Stimulated activated CD4-positive, alpha-beta T cell treated with anti-CD3 and anti-CD28 coated beads, Interleukin-1b, Interleukin-23, amount 100 ng/mL, for 48 hours (primary cell): Measurements from ENCODE around the gene BARHL1.

ENCODE experiments used
- DNase-seq: peaks from one replicate; pipeline ENCODE4 v3.0.0-alpha.2; 2020

Gene BARHL1

DNA sequence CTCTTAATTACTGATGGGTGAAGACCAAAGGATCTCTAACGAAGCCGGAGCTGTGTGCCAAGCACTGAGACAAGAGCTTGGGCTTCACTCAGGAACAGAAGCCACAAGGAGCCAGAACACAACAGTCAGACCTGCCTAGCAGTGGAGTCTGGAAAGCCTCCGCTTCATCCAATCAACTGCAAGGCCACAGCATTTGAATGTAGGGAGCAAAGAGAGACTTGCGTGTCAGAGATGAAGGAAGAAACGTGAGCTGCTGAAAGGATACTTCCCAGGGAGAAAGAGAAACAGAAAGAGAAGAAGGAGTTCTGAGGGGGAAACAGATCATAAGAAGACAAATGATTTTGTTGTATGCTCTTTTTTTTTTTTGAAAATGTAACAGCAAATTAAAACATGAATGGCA is 43.9 kb downstream of the BARHL1 start:
- no peak for DNase-seq

DNA sequence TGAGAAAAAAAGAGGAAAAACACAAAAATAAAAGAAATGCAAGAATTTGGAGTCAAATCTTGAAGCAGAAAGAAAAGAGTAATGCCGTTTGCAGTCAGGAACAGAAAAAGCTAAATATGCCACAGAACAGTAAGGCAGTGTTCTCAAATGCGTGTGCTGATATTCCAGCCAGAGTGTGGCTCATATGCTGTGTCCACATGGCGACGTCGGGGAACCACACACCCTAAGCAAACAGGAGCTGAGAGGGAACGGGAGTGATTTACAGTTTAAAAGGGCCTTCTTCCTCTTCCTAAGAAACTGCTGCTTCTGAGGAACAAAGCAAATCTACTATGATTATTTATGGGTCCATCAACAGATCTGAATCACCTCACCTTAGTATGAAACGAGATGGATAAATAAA is 44.7 kb downstream of the BARHL1 start:
- DNase-seq = no peak

DNA sequence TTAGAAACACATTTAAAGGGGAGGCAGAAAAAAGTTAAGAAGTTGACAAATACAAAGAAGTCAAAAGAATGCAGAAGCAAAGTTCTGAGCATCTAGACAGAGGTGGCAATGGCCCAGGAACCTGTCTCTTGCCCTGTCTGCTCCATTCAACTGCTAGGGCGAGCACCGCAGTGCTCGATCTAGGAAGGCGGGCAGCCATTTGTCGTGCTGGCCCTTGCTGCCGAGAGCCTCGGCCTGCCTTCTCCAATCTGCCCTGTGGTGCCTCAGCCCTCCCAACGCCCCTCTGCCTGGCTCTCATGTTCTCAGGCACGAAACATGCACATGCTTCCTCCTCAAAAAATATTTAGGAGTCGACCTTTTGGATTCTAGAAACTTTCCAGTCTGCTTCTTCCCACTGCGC is 45.2 kb downstream of the BARHL1 start:
- DNase-seq = no peak

DNA sequence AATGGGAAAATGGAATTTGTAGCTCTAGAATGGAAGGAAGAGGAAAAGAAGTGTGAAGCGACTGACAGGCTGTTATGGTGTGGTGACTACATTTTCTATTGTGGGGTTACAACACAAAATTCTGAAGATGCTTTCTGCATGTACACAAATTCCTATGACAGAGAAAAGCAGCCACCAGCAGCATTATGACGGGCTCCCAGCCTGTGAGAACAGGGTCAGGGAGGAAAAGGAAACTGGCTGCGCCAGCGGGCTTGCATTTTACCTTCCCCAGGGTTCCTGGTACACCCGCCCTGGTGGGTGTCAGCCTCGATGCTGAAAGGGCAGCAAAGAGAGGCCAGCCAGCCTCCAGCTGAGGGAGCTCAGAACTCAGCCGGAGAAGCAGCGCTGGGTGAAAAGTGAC is 46.3 kb downstream of the BARHL1 start:
- DNase-seq = no peak

DNA sequence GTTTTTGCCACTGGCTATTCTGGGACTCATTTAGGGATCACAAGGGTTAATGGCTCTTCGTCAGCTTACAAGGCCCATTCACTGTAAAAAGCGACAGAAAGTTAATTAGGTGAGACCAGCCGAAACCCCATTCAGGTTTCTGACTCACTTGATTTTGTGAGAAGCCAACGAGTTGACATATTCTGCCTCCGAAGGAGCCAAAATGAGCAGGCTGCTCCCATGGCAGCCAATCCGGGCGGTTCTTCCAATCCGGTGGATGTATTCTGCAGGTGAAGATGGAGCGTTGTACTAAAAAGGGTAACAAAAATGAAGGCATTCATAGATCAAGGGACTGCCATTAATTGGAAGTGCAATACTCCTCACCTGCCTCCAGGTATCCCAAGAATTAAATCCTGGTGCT is 47.7 kb downstream of the BARHL1 start:
- no peak for DNase-seq

DNA sequence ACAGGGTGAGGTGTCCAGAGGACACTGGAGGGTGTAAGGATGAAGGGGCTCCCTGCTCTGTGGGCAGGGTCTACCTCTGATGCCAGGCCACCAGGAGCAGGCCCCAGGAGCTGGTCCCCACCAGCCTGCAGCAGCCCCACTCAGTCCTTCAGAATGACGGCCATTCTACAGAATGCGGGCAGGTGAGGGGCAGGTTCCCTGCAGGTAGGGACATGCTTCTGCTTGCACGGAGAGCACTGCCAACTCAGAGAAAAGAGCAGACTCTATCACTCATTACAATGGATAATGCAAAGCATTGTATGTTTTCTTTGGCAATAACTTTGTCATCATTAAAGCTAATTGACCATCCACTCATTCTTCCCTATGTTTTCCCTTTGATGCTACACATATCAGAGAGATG is 48.4 kb downstream of the BARHL1 start:
- DNase-seq = no peak

DNA sequence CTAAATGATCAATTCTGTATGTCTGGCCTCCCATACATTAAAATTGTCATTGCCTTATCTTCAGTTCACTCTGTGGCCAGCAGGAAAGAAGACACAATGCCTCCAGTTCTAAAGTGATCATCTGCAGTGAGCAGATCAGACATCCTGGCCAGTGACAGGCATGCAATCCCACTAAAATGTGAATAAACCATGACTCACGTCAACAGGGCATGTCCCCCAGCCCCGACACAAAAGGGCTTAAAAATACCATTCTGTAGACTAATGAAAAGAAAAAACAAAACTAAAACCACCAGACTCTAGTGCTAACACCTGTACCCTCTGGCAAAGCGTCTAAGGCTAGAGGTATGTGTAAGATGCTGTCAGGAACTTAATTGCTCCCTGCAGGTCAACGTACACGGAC is 48.9 kb downstream of the BARHL1 start:
- no peak for DNase-seq

DNA sequence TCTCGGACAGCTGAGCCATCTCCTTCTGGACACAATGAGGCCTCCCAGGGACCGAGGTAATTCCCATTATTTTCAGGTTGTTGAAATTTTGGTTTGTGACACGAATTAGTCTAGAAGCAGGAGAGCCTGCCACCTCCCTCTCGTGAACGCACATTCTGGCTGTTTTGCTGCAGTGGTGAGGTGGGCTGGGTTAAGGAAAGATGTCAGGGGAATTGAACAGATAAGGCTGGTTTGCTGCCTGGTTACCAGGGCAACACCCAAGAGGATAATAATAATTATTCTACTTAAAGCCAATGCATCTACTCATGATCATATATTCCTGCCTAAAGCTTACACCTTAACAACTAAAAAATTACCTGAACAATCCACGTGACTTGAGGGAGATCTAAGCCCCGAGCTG is 49.3 kb downstream of the BARHL1 start:
- DNase-seq = no peak

DNA sequence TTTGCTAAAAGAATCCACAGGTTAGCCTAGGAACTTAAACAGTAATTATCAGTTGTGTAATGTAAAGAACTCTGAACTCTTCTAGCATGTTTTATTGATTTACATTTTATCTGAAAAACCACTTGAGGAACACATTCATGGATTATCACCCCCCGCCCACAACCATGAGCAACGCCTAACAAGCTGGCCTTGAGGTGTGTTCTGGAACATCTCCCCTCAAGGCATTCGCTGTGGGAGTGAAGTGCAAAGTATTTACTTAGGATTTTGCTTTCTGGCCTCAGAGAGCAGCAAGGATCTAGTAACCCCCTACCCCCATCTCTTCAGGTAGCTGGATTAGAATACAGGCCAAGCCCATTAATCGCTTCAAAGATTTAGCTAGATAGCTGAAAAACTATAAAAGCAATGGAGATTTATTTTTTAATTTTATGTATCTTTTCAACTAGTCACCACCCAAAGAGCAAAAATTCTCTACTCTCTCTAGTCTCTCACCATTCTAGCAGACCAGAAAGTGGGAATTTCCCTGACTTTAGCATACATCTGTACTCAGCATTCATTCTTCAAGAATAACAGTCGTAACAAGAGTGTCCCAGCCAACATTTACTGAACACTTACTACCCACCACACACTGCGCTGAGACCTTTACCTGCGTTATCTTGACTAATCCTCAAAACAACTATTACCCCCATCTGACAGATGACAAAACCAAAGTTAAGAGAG is 50.2 kb downstream of the BARHL1 start:
- no peak for DNase-seq

DNA sequence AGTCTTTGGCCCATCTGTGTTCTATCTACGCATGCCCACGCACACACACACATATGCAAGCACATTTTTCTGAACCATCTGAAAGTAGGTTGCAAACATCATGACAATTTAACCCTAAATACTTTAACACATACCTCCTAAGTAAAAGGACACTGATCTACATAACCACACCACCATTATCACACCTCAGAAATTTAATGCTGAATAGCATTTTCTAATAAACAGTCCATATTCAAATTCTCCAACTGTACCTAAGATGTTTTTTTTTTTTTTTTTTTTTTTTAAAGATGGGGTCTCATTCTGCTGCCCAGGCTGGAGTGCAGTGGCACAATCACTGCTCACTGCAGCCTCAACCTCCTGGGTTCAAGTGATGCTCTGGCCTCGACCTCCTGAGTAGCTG is 51.9 kb downstream of the BARHL1 start:
- DNase-seq = no peak

DNA sequence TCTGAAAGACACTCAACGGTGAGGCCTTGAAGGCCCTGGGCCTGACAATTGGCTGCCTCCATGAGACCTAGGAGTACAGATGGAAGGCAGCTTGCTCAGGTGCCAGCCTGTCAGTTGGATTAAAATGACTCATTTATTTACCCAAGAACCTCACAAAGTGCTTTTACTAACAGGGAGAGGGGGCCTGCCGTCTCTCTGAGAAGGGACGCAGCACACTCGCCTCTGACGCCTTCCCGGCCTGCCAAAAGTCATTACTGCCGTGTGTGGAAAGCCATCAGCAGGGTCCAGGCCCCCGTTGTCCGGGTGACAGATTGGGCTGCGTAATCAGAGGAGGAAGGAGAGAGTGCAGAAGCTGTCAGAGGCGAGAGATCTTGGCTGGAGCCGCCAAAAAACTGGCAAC is 54.9 kb downstream of the BARHL1 start:
- DNase-seq = no peak

DNA sequence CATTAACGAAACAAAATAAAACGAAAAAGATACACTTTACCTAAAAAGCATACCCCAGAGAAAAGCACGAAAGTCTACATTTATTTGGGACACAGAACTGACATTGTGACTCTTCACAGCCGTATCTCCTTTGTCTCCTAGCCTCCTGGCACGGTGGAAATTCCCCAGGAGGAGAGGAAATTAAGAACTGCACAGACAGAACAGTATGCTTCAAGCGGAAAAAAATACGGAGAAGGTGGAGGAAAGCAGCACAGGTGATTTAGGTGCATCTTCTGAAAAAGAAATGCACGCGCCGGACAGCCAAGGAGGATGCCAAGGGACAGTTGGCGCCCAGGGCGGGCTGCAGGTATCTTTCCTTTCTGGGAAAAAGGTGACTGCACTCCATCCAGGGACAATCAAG is 55.4 kb downstream of the BARHL1 start:
- DNase-seq = no peak

DNA sequence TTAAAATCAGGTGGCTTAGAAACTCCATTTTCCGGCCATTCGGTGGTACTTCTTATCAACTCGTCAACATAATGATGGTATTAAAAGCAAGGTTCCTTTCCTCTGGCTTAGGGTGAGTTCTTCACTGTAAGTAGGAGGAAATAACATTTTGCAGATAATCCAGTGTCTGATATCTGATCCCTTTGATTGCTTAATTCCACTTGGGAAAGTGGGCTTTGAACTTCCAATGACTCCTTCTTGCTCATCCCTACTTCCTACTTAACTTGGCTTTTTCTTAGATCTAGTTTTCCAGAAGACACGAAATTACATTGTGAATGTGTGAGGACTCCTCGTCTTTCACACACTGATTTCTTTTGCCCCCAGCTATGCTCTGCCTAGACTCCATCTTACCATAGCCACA is 55.8 kb downstream of the BARHL1 start:
- DNase-seq = no peak

DNA sequence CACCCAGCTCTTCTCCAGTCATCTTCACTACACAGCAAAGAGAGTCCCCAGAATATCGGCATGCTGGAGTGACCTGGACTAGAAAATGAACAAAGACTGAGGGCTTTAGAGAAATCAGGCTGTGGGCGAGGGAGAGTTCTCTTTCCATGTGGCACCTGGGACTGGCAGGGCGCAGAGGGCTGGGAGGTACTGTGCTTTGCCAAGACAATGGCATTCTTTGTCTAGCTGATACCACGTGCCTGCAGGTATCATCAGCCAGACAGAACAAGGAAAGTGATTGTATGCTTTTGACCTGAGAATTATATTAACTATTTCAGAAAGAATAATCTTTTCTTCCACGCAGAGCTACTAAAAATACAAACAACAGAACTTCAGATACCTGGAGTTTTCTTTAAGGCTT is 56.9 kb downstream of the BARHL1 start:
- DNase-seq = no peak
